H1 (cell line): ENCODE data around the gene PIK3R6. TPM values are rescaled to one million over a fixed set of nuclear protein-coding genes. Genes with fewer than 3 reads are reported as not detected.

Experiments
- CTCF ChIA-PET: fragments of 300-600 bp; sonication (Branson Sonifier 250); formaldehyde crosslinking; loops from one replicate; lab custom pipeline; 2021; ENCODE audit not compliant: partially characterized antibody; lab: Charles Lee
- POLR2A ChIA-PET: fragments of 300-600 bp; sonication (Branson Sonifier 250); formaldehyde crosslinking; loops from one replicate; lab custom pipeline; 2021; ENCODE audit warnings: inconsistent platforms; ENCODE audit not compliant: partially characterized antibody; lab: Charles Lee
- DNase-seq, 2 experiments: peaks; one replicate each; pipeline versions ENCODE4 v3.0.0 to v3.0.0-alpha.2; 2010 to 2022; ENCODE audit warnings: low spot score in 2 of 2, low read depth in 1 of 2, mixed read lengths in 1 of 2
- FAIRE-seq: peaks from 2 replicates; lab custom pipeline; 2011; peaks lifted over from hg19 to GRCh38; lab: Jason Lieb, UNC
- H2AFZ ChIP-seq: 2 replicates; pipeline ENCODE4 v1.8.1; 2012; ENCODE audit warnings: low read length, inconsistent platforms
- H2AK5ac ChIP-seq: 2 replicates; pipeline ENCODE4 v1.6.1; 2013; ENCODE audit warnings: low read depth, low read length
- H2BK120ac ChIP-seq: replicated peaks from 2 replicates; pipeline ENCODE3; 2013; ENCODE audit warnings: low read depth, low read length, inconsistent platforms
- H2BK12ac ChIP-seq: 2 replicates; pipeline ENCODE4 v1.6.1; 2013; ENCODE audit warnings: low read depth, low read length
- H2BK15ac ChIP-seq: 2 replicates; pipeline ENCODE4 v1.6.1; 2013; ENCODE audit warnings: low read length
- H2BK20ac ChIP-seq: 2 replicates; pipeline ENCODE4 v1.6.1; 2013; ENCODE audit warnings: low read length
- H2BK5ac ChIP-seq: 2 replicates; pipeline ENCODE4 v1.6.1; 2013; ENCODE audit warnings: low read depth, low read length
- H3K14ac ChIP-seq: 2 replicates; pipeline ENCODE4 v1.6.1; 2013; ENCODE audit warnings: inconsistent platforms; ENCODE audit not compliant: insufficient read length
- H3K18ac ChIP-seq: 2 replicates; pipeline ENCODE4 v1.6.1; 2013; ENCODE audit warnings: low read length; ENCODE audit errors: extremely low read depth
- H3K23ac ChIP-seq: 2 replicates; pipeline ENCODE4 v1.6.1; 2013; ENCODE audit warnings: inconsistent platforms; ENCODE audit not compliant: insufficient read length
- H3K23me2 ChIP-seq: 2 replicates; pipeline ENCODE4 v1.6.1; 2013; ENCODE audit warnings: low read depth, low read length
- H3K27ac ChIP-seq: 2 replicates; pipeline ENCODE4 v1.6.1; 2011; ENCODE audit warnings: low read depth, low read length, inconsistent platforms
- H3K27me3 ChIP-seq, 4 experiments: replicated peaks in 1 of 4; 1 replicate in 1 of 4; 2 replicates in 3 of 4; pipeline versions ENCODE4 v1.6.1 to v1.8.1; 2011 to 2013; ENCODE audit warnings: low read length in 3 of 4, mild to moderate bottlenecking in 3 of 4, inconsistent platforms in 2 of 4, mixed read lengths in 2 of 4, moderate library complexity in 1 of 4; ENCODE audit not compliant: control insufficient read depth in 3 of 4, insufficient read depth in 3 of 4; ENCODE audit errors: extremely low read depth in 1 of 4
- H3K36me3 ChIP-seq, 4 experiments: 2 replicates each; pipeline versions ENCODE4 v1.6.1 to v1.8.1; 2011 to 2013; ENCODE audit warnings: mild to moderate bottlenecking in 4 of 4, low read length in 3 of 4, moderate library complexity in 2 of 4, control low read depth in 1 of 4, inconsistent platforms in 1 of 4; ENCODE audit not compliant: insufficient read depth in 4 of 4, control insufficient read depth in 2 of 4
- H3K4ac ChIP-seq: replicated peaks from 2 replicates; pipeline ENCODE3; 2013; ENCODE audit warnings: low read length, low read depth, mixed read lengths, inconsistent platforms; ENCODE audit not compliant: insufficient read length
- H3K4me1 ChIP-seq, 4 experiments: replicated peaks in 1 of 4; 1 replicate in 1 of 4; 2 replicates in 3 of 4; pipeline versions ENCODE4 v1.6.1 to v1.8.1; 2011 to 2013; ENCODE audit warnings: low read length in 3 of 4, inconsistent platforms in 2 of 4, mixed read lengths in 1 of 4; ENCODE audit not compliant: insufficient read depth in 4 of 4, control insufficient read depth in 3 of 4
- H3K4me2 ChIP-seq, 2 experiments: 2 replicates each; pipeline versions ENCODE4 v1.6.1 to v1.8.1; 2011 to 2013; ENCODE audit warnings: low read depth in 2 of 2, low read length in 2 of 2, control low read depth in 1 of 2, inconsistent platforms in 1 of 2, mild to moderate bottlenecking in 1 of 2; ENCODE audit not compliant: insufficient read depth in 1 of 2
- H3K4me3 ChIP-seq, 4 experiments: fragments of 200-600, 300-600 bp in 1 of 4; sonication (generic), shearing (Covaris generic), sonication (Bioruptor Twin) in 1 of 4; 2 replicates each; pipeline versions ENCODE4 v1.5.1 to v1.8.1; 2011 to 2016; ENCODE audit warnings: low read length in 4 of 4, low read depth in 3 of 4, control low read depth in 2 of 4, inconsistent platforms in 2 of 4, mild to moderate bottlenecking in 2 of 4, mixed read lengths in 1 of 4, moderate library complexity in 1 of 4; ENCODE audit not compliant: insufficient read depth in 2 of 4; ENCODE audit errors: extremely low read depth in 1 of 4
- H3K56ac ChIP-seq: replicated peaks from 2 replicates; pipeline ENCODE3; 2013; ENCODE audit warnings: low read depth, mild to moderate bottlenecking, mixed read lengths, low read length, inconsistent platforms; ENCODE audit not compliant: insufficient read length
- H3K79me1 ChIP-seq: 2 replicates; pipeline ENCODE4 v1.6.1; 2013; ENCODE audit warnings: low read depth, low read length, control low read depth
- H3K79me2 ChIP-seq, 2 experiments: 2 replicates each; pipeline versions ENCODE4 v1.6.1 to v1.8.1; 2012 to 2013; ENCODE audit warnings: low read length in 2 of 2, mild to moderate bottlenecking in 2 of 2, inconsistent platforms in 1 of 2; ENCODE audit not compliant: insufficient read depth in 2 of 2, control insufficient read depth in 1 of 2
- H3K9ac ChIP-seq, 4 experiments: replicated peaks in 1 of 4; 1 replicate in 1 of 4; 2 replicates in 3 of 4; pipeline versions ENCODE4 v1.6.1 to v1.8.1; 2011 to 2013; ENCODE audit warnings: low read depth in 3 of 4, low read length in 3 of 4, control low read depth in 2 of 4, mild to moderate bottlenecking in 2 of 4, moderate library complexity in 2 of 4, inconsistent platforms in 1 of 4; ENCODE audit errors: extremely low read depth in 1 of 4
- H3K9me3 ChIP-seq, 2 experiments: 2 replicates each; pipeline versions ENCODE4 v1.6.1 to v1.8.1; 2012 to 2013; ENCODE audit warnings: mild to moderate bottlenecking in 2 of 2, moderate library complexity in 2 of 2, control low read depth in 1 of 2, inconsistent platforms in 1 of 2, low read depth in 1 of 2, low read length in 1 of 2, mixed read lengths in 1 of 2; ENCODE audit not compliant: insufficient read depth in 2 of 2
- H4K20me1 ChIP-seq, 2 experiments: replicated peaks in 1 of 2; 2 replicates each; pipeline versions ENCODE3 to v1.8.1; 2011 to 2013; ENCODE audit warnings: inconsistent platforms in 2 of 2, low read length in 2 of 2, mild to moderate bottlenecking in 1 of 2; ENCODE audit not compliant: insufficient read depth in 2 of 2, control insufficient read depth in 1 of 2
- H4K5ac ChIP-seq: 2 replicates; pipeline ENCODE4 v1.6.1; 2013; ENCODE audit warnings: low read length, low read depth, mixed read lengths, inconsistent platforms; ENCODE audit not compliant: insufficient read length
- H4K8ac ChIP-seq: 2 replicates; pipeline ENCODE4 v1.8.0; 2013; ENCODE audit warnings: mild to moderate bottlenecking, moderate library complexity, low read length, inconsistent platforms; ENCODE audit not compliant: insufficient read depth; ENCODE audit errors: extremely low read depth
- H4K91ac ChIP-seq: replicated peaks from 2 replicates; pipeline ENCODE3; 2013; ENCODE audit warnings: low read length, mixed read lengths, inconsistent platforms; ENCODE audit not compliant: insufficient read length
- ATF2 ChIP-seq: IDR thresholded peaks from 2 replicates; pipeline ENCODE4 v1.6.1; 2012; ENCODE audit warnings: low read length, inconsistent platforms
- BCL11A ChIP-seq, 2 experiments: IDR thresholded peaks; one replicate each; pipeline ENCODE4 v1.6.1; 2011; ENCODE audit warnings: low read depth in 2 of 2, low read length in 2 of 2, mild to moderate bottlenecking in 2 of 2
- CREB1 ChIP-seq: IDR thresholded peaks from 2 replicates; pipeline ENCODE4 v1.6.1; 2012; ENCODE audit warnings: inconsistent platforms
- CTBP2 ChIP-seq: IDR thresholded peaks from 2 replicates; pipeline ENCODE4 v1.7.0; 2011; ENCODE audit warnings: borderline replicate concordance, mild to moderate bottlenecking, moderate library complexity, mixed read lengths, low read length; ENCODE audit not compliant: insufficient read depth, insufficient read length
- JUN ChIP-seq: IDR thresholded peaks from 2 replicates; pipeline ENCODE4 v1.6.1; 2011; ENCODE audit warnings: low read depth, mild to moderate bottlenecking, improper control_type of control experiment, low read length
- JUND ChIP-seq: IDR thresholded peaks from 2 replicates; pipeline ENCODE4 v1.6.1; 2011; ENCODE audit warnings: mild to moderate bottlenecking, improper control_type of control experiment, low read length
- POU5F1 ChIP-seq: IDR thresholded peaks from 2 replicates; pipeline ENCODE4 v1.6.1; 2011; ENCODE audit warnings: low read depth, mild to moderate bottlenecking, low read length, moderate library complexity
- SP1 ChIP-seq: IDR thresholded peaks from 2 replicates; pipeline ENCODE4 v1.6.1; 2011; ENCODE audit warnings: low read depth, low read length
- WGBS, 2 experiments: shearing (Covaris generic) in 1 of 2; methylation state at CpG; one replicate each; pipeline versions ENCODE4 v1.1.6 to v1.1.7; 2013 to 2015; ENCODE audit warnings: low lambda C conversion rate in 2 of 2, mixed read lengths in 2 of 2, inconsistent platforms in 1 of 2, low coverage in 1 of 2, missing lambda C conversion rate in 1 of 2; ENCODE audit not compliant: insufficient replicate concordance in 2 of 2, insufficient coverage in 1 of 2, insufficient read length in 1 of 2; ENCODE audit errors: extremely low coverage in 1 of 2, missing lambda C conversion rate in 1 of 2; 5-methylcytosine and 5-hydroxymethylcytosine counted together
- polyA plus RNA-seq, 7 experiments: library from polyadenylated mRNA; depleted of rRNA in 3 of 7; stranded (reverse) in 5 of 7; unstranded in 2 of 7; fragments of >200 nt in 5 of 7; fragments of 200-250 nt in 2 of 7; gene quantifications; 1 replicate in 5 of 7; 2 replicates in 1 of 7; 4 replicates in 1 of 7; pipeline versions ENCODE4 v1.2.1 to v1.2.3, GENCODE V29; 2011 to 2013; ENCODE audit warnings: missing spikeins in 2 of 7, mixed read lengths in 2 of 7
- total RNA-seq: library from RNA; stranded (reverse); fragmentation: NEBNext Ultra II Directional; extraction: Animal tissue kit (Norgen Biotek cat#: 25700); gene quantifications from 2 replicates; pipeline ENCODE4 v1.2.1, GENCODE V29; 2021

Gene PIK3R6
- total and polyA plus RNA-seq, 2 of the 8 experiments (the other 6 are each of a cell fraction or from before 2014, with no cell fraction given) = 0.24 to 1.2 TPM

- no peak overlapping the region for H3K14ac ChIP-seq
- no peaks in the 10 kb centered on the region for H3K36me3 ChIP-seq
- no peak overlapping the region for H3K56ac ChIP-seq
- 76% methylated on average over 12 of the region's 12 CpGs; no CpG with 5 or more reads in 1 of the 2 experiments for WGBS, 2 experiments
- no peaks in the 10 kb centered on the region for H3K79me1 ChIP-seq
- POLR2A ChIA-PET = no interaction called here
- no peak overlapping the region for H2BK5ac ChIP-seq
- no peak overlapping the region for H4K8ac ChIP-seq
- DNase-seq = no peak
- no peaks in the 10 kb centered on the region for H3K9me3 ChIP-seq
- CTCF ChIA-PET = interaction anchor here (1.2 to 10.4 kb wide), 6 partner anchors 11 to 105 kb away, joined by 4 to 107 read pairs (median 12); no protein-coding TSS in a partner anchor
- no peak overlapping the region for H4K91ac ChIP-seq
- H3K79me2 ChIP-seq = no peaks in the 10 kb centered on the region
- H3K23me2 ChIP-seq = peaks cover 3% of the 10 kb centered on the region; the same call in 1 of the 2 replicates
- H2AK5ac ChIP-seq = no peak overlapping the region
- no peak overlapping the region for H3K4ac ChIP-seq
- H3K27me3 ChIP-seq = no peaks in the 10 kb centered on the region; a peak in 1 of 7 replicates
- no peak for FAIRE-seq
- no peak overlapping the region for H2BK120ac ChIP-seq
- no peak overlapping the region for H3K4me2 ChIP-seq
- no peak overlapping the region for H2AFZ ChIP-seq
- no peak overlapping the region for H3K4me3 ChIP-seq
- no peak overlapping the region for H3K18ac ChIP-seq
- H2BK20ac ChIP-seq = no peak overlapping the region
- H3K4me1 ChIP-seq = peaks cover 0 to 21% (median 13%) of the 10 kb centered on the region in 4 experiments; a peak in 6 of 7 replicates
- no peak overlapping the region for H4K5ac ChIP-seq
- no peaks in the 10 kb centered on the region for H4K20me1 ChIP-seq
- H2BK12ac ChIP-seq = no peak overlapping the region
- no peak overlapping the region for H3K9ac ChIP-seq
- no peak overlapping the region for H3K23ac ChIP-seq
- H2BK15ac ChIP-seq = no peak overlapping the region
- no peak overlapping the region for H3K27ac ChIP-seq
- TF ChIP-seq JUN (no peak), ATF2 (no peak), POU5F1 (no peak), CTBP2 (no peak), SP1 (no peak), BCL11A (IDR thresholded peaks at IDR 0.05; ENCODE audit: low read depth in 2 of 2, low read length in 2 of 2) (no peak), JUND (no peak), CREB1 (no peak)
Observed at GRCh38 chr17:8896641-8897635, 29.5 kb upstream of the PIK3R6 start.
